Measurements from ENCODE around the gene TBC1D17. TPM values are rescaled to one million over a fixed set of nuclear protein-coding genes. Genes with fewer than 3 reads are reported as not detected.

The TBC1D17 gene
- total and polyA plus RNA-seq, 2 of the 13 experiments (the other 11 are each of a cell fraction or from before 2014, with no cell fraction given) = 9.7 to 16.9 TPM

GRCh38 chr19:49876422-49877019 is 981 bp upstream of the TBC1D17 start (continued):
- peak; percentile 41; the same call in 1 of the 2 replicates for TF ChIP-seq BORCS8-MEF2B (CRISPR knock-in tag; IDR thresholded peaks at IDR 0.05)
- TF ChIP-seq ZNF121 (CRISPR knock-in tag; IDR thresholded peaks at IDR 0.05) = no peak
- TF ChIP-seq NFYB (CRISPR knock-in tag; IDR thresholded peaks at IDR 0.05) = 0 out of 2 replicates have a peak, but pooled peaks have one; percentile 29
- TF ChIP-seq ZNF460 (CRISPR knock-in tag; IDR thresholded peaks at IDR 0.05; ENCODE audit: borderline replicate concordance) = no peak
- peak; percentile 65; the same call in 1 of the 2 replicates for TF ChIP-seq MXD3 (CRISPR knock-in tag; IDR thresholded peaks at IDR 0.05)
- peak; percentile 65; the same call in 1 of the 2 replicates for TF ChIP-seq KDM5A (IDR thresholded peaks at IDR 0.05; ENCODE audit: borderline replicate concordance, low read length)
- TF ChIP-seq ZSCAN5A (CRISPR knock-in tag; IDR thresholded peaks at IDR 0.05; ENCODE audit: borderline replicate concordance) = peak; percentile 43; the same call in 1 of the 2 replicates
- TF ChIP-seq ZNF83 (CRISPR knock-in tag; IDR thresholded peaks at IDR 0.05; ENCODE audit: borderline replicate concordance) = no peak
- TF ChIP-seq ZNF232 (CRISPR knock-in tag; IDR thresholded peaks at IDR 0.05; ENCODE audit: borderline replicate concordance) = peak; percentile 62; the same call in 1 of the 2 replicates
- no peak for TF ChIP-seq ZNF496 (CRISPR knock-in tag; IDR thresholded peaks at IDR 0.05; ENCODE audit: insufficient replicate concordance)
- no peak for TF ChIP-seq ZNF549 (CRISPR knock-in tag; IDR thresholded peaks at IDR 0.05)
- TF ChIP-seq CENPT (CRISPR knock-in tag; IDR thresholded peaks at IDR 0.05; ENCODE audit: low read depth) = 0 out of 2 replicates have a peak, but pooled peaks have one; percentile 80
- no peak for TF ChIP-seq SNAI1 (CRISPR knock-in tag; IDR thresholded peaks at IDR 0.05; ENCODE audit: borderline replicate concordance)
- TF ChIP-seq AKNA (CRISPR knock-in tag; IDR thresholded peaks at IDR 0.05; ENCODE audit: borderline replicate concordance) = no peak
- TF ChIP-seq DRAP1 (CRISPR knock-in tag; IDR thresholded peaks at IDR 0.05) = no peak; the same call in none of the 2 replicates
- no peak for TF ChIP-seq TCF12 (IDR thresholded peaks at IDR 0.05)
- no peak for TF ChIP-seq TCF12 (CRISPR knock-in tag; IDR thresholded peaks at IDR 0.05)
- no peak for TF ChIP-seq PAX8 (CRISPR knock-in tag; IDR thresholded peaks at IDR 0.05; ENCODE audit: borderline replicate concordance)
